SK-N-SH treated with all-trans-retinoic acid at 6 μM for 48 hours (cell line): Measurements from ENCODE around the gene MRPL38.

ENCODE experiments used
- CSDC2 ChIP-seq: fragments of 250-450 bp; sonication (Bioruptor Pico); IDR thresholded peaks from 2 replicates; pipeline ENCODE4 v1.5.0; 2020; ENCODE audit warnings: mild to moderate bottlenecking, moderate library complexity
- ISL1 ChIP-seq: fragments of 250-450 bp; sonication (Bioruptor Pico); IDR thresholded peaks from 2 replicates; pipeline ENCODE4 v2.1.2; 2022; ENCODE audit warnings: mild to moderate bottlenecking, moderate library complexity
- PATZ1 ChIP-seq: fragments of 250-450 bp; sonication (Bioruptor Pico); IDR thresholded peaks from 2 replicates; pipeline ENCODE4 v1.8.0; 2020; ENCODE audit warnings: mild to moderate bottlenecking, moderate library complexity, borderline replicate concordance
- TOX ChIP-seq: fragments of 250-450 bp; sonication (Bioruptor Pico); IDR thresholded peaks from 2 replicates; pipeline ENCODE4 v1.8.0; 2021; ENCODE audit warnings: mild to moderate bottlenecking, moderate library complexity, borderline replicate concordance
- ZC3H10 ChIP-seq: fragments of 250-450 bp; sonication (Bioruptor Pico); IDR thresholded peaks from 2 replicates; pipeline ENCODE4 v1.5.1; 2021; ENCODE audit warnings: mild to moderate bottlenecking, moderate library complexity
- ZFP30 ChIP-seq: fragments of 450-650 bp; formaldehyde crosslinking; IDR thresholded peaks from 2 replicates; pipeline ENCODE4 v1.5.0; 2022; ENCODE audit warnings: mild to moderate bottlenecking, moderate library complexity
- TF ChIP-seq, protein P1 (sequence below): fragments of 250-450 bp; sonication (Bioruptor Pico); IDR thresholded peaks from 2 replicates; pipeline ENCODE4 v1.8.0; 2021; ENCODE audit warnings: low read depth, mild to moderate bottlenecking, moderate library complexity, borderline replicate concordance

DNA sequence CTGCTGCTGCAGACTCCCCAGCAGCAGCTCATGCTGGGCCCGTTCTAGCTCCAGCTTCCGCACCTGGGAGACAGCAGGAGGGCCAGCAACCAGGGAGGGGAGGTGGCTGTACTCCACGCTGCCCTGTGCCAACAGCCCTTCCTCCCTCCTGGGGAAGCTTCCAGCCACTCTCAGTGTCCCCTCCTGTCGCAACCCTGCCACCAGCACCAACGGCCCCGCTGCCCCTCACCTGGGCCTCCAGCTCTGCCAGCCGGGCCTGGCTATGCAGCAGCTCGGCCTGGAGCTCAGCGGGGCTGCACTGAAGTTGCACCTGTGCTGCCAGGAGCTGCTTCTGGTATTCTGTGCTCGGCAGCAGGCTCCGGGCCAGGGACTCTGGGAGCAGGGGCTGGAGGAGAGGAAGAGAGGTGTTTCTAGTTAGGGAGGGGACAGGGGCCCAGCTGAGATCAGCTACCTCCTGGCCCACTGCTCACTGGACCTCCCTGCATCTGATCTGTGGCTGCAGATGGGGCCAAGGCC, 15.4 kb upstream of the MRPL38 start:
- no peak for TF ChIP-seq ISL1 (CRISPR knock-in tag)
- TF ChIP-seq CSDC2 (CRISPR knock-in tag), result no peak
- no peak for TF ChIP-seq ZC3H10 (CRISPR knock-in tag)
- no peak for TF ChIP-seq ZFP30 (CRISPR knock-in tag)
- TF ChIP-seq, protein P1, sequence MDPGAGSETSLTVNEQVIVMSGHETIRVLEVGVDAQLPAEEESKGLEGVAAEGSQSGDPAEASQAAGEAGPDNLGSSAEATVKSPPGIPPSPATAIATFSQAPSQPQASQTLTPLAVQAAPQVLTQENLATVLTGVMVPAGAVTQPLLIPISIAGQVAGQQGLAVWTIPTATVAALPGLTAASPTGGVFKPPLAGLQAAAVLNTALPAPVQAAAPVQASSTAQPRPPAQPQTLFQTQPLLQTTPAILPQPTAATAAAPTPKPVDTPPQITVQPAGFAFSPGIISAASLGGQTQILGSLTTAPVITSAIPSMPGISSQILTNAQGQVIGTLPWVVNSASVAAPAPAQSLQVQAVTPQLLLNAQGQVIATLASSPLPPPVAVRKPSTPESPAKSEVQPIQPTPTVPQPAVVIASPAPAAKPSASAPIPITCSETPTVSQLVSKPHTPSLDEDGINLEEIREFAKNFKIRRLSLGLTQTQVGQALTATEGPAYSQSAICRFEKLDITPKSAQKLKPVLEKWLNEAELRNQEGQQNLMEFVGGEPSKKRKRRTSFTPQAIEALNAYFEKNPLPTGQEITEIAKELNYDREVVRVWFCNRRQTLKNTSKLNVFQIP (CRISPR knock-in tag), result no peak
- no peak for TF ChIP-seq PATZ1
- no peak for TF ChIP-seq TOX
